Fibroblast of pulmonary artery (primary cell): ENCODE data around the gene CASZ1.

Experiments used
- DNase-seq: peaks from one replicate; pipeline ENCODE4 v3.0.0-alpha.2; 2010; ENCODE audit warnings: low read depth
- H3K4me3 ChIP-seq: replicated peaks from 2 replicates; pipeline ENCODE4 v1.5.1; 2011; ENCODE audit warnings: low read depth, mild to moderate bottlenecking, control low read depth, low read length, moderate library complexity
- CTCF ChIP-seq: IDR thresholded peaks from 2 replicates; pipeline ENCODE4 v1.5.1; 2011; ENCODE audit warnings: mild to moderate bottlenecking, control low read depth, low read length, inconsistent platforms; ENCODE audit errors: missing control alignments

Gene CASZ1

DNA sequence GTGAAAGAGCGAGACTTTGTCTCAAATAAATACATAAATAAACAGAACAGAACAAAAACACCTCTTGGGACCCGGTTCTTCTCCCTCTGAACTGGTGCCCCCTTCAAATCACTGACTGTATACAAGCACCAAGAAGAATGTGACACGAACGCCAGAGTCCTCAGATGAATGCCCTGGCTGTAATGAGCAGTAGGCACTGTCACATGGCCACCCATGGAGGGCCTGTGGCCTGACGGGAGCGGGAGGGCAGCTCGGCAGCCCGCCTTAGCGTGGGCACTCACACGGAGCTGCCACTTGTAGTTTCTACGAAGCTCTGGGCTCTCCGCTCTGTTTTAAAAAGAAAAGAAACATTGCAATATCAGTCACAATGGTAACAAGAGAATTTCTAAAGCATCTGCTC is 175.7 kb downstream of the CASZ1 start:
- DNase-seq: no peak
- no peak overlapping the region for H3K4me3 ChIP-seq
- no peak for TF ChIP-seq CTCF

GRCh38 chr1:10617931-10618885 is 178.2 kb downstream of the CASZ1 start:
- H3K4me3 ChIP-seq: no peak overlapping the region
- no peak for DNase-seq
- no peak for TF ChIP-seq CTCF

DNA sequence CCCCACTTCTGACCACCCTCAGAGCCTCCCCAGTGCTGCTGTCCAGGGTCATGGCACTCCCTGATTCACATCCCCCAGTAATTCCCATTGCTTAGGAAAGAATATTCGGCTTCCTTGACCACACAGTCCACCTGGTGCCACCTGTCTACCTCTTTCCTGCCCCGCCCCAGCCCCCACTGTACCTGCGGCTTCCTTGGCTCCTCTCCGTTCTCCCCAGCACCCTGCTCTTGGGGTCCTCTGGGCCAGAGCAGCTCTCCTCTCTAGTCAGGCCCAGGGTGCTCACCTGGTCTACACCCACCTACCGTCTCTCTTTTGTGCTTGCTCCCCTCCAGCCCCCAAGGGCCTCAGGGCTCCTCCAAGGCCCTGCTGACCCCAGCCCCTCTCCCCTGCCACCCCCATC is 179.1 kb downstream of the CASZ1 start:
- no peak for DNase-seq
- TF ChIP-seq CTCF: no peak

DNA sequence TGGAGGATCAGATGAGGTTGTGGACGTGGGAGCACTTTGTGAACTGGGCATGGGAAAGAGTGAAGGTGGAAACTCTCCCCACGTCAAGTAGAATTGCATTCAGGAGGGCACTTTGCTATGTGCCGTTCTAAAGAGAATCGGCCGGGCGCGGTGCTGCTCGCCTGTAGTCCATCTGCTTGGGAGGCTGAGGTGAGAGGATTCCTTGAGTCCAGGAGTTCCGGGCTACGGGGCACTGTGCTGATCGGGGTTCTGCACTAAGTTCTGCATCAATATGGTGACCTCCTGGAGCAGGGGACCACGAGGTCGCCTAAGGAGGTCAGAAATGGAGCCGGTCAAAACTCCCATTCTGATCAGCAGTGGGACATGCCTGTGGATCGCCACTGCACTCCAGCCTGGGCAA is 179.8 kb downstream of the CASZ1 start:
- no peak overlapping the region for H3K4me3 ChIP-seq
- no peak for DNase-seq
- no peak for TF ChIP-seq CTCF

More for the DNA sequence above, 179.1 kb downstream of the CASZ1 start:
- no peak overlapping the region for H3K4me3 ChIP-seq

- DNase-seq: no peak
- H3K4me3 ChIP-seq: no peak overlapping the region
- no peak for TF ChIP-seq CTCF
These were observed 180.3 kb downstream of the CASZ1 start for GRCh38 chr1:10615932-10616671.

GRCh38 chr1:10615332-10615731 is 181.1 kb downstream of the CASZ1 start:
- H3K4me3 ChIP-seq: no peak overlapping the region
- DNase-seq: no peak
- no peak for TF ChIP-seq CTCF
